Breast epithelium (tissue), 4 donors: ENCODE measurements around the gene MFSD2B. TPM values are rescaled to one million over a fixed set of nuclear protein-coding genes. Genes with fewer than 3 reads are reported as not detected.
"Not testable (repeated sequence)": the region's sequence is repeated elsewhere in the genome, so short reads cannot be mapped to it uniquely, and the experiment has no call there.

Experiments used
- DNase-seq, 2 donors: peaks; one replicate each; pipeline ENCODE4 v3.0.0-alpha.2; 2019; ENCODE audit warnings: low spot score in 2 of 2
- H3K27ac ChIP-seq, 2 donors: fragments of 200-600 bp; sonication (generic) in 1 of 2; one replicate each; pipeline ENCODE4 v1.5.1; 2016 to 2019; ENCODE audit warnings: mild to moderate bottlenecking in 1 of 2
- H3K27me3 ChIP-seq, 2 donors: fragments of 200-600 bp; sonication (generic) in 1 of 2; one replicate each; pipeline versions ENCODE4 v1.5.1 to v1.6.0; 2017 to 2019; ENCODE audit warnings: control low read depth in 1 of 2, mild to moderate bottlenecking in 1 of 2
- H3K36me3 ChIP-seq: fragments of 200-600 bp; one replicate; pipeline ENCODE4 v1.5.1; 2019
- H3K4me1 ChIP-seq, 2 donors: fragments of 200-600 bp; sonication (generic); one replicate each; pipeline ENCODE4 v1.5.1; 2016 to 2019; ENCODE audit warnings: control low read depth in 1 of 2
- H3K4me3 ChIP-seq, 3 donors: fragments of 200-600 bp; sonication (generic); 1 replicate in 2 of 3; 2 replicates in 1 of 3; pipeline ENCODE4 v1.5.1; 2016 to 2019; ENCODE audit warnings: mild to moderate bottlenecking in 3 of 3, moderate library complexity in 2 of 3
- H3K9me3 ChIP-seq, 2 donors: fragments of 200-600 bp; sonication (generic) in 1 of 2; one replicate each; pipeline ENCODE4 v1.5.1; 2016 to 2019; ENCODE audit warnings: control low read depth in 1 of 2
- CTCF ChIP-seq, 3 donors: fragments of 450-650 bp; IDR thresholded peaks; one replicate each; pipeline ENCODE4 v1.5.1; 2016 to 2017; ENCODE audit warnings: antibody characterized with exemption in 3 of 3, mild to moderate bottlenecking in 3 of 3, moderate library complexity in 3 of 3
- POLR2A ChIP-seq: fragments of 450-650 bp; IDR thresholded peaks from one replicate; pipeline ENCODE4 v1.6.1; 2016; ENCODE audit warnings: antibody characterized with exemption, mild to moderate bottlenecking, moderate library complexity
- POLR2AphosphoS5 ChIP-seq, 3 donors: sonication (generic); formaldehyde crosslinking; IDR thresholded peaks; one replicate each; pipeline ENCODE4 v1.6.1; 2017; ENCODE audit warnings: antibody characterized with exemption in 3 of 3
- intact Hi-C: fragments of 100-400 bp; cut with DNase I; formaldehyde crosslinking; loops from one replicate; pipeline ENCODE4 v1.15.1; 2023; ENCODE audit warnings: low total_unique reads
- total RNA-seq, 3 donors: library from RNA; depleted of rRNA; stranded (reverse); fragments of >200 nt; gene quantifications; one replicate each; pipeline ENCODE4 v1.1.0, GENCODE V29; 2016

The MFSD2B gene
- total RNA-seq, 3 donors from 2014 or later = not detected

- Histone ChIP-seq H3K36me3 (no peaks in the 10 kb centered on the region), H3K4me3 (peak overlapping the region; percentile 37 to 63 (median 40)), H3K4me1 (no peaks in the 10 kb centered on the region), H3K27ac (no peak overlapping the region), H3K27me3 (peaks cover 3 to 17% of the 10 kb centered on the region in 2 donors), H3K9me3 (no peaks in the 10 kb centered on the region)
- no peak for TF ChIP-seq POLR2AphosphoS5 (IDR thresholded peaks at IDR 0.05)
- TF ChIP-seq POLR2A = no peak
- TF ChIP-seq CTCF (IDR thresholded peaks at IDR 0.05) = no peak
- DNase-seq = no peak
- intact Hi-C loops = no loop called here
Measured at GRCh38 chr2:24010477-24011249, 778 bp downstream of the MFSD2B start.

GRCh38 chr2:24011250-24012104, 1.6 kb downstream of the MFSD2B start:
- no peak for DNase-seq
- Histone ChIP-seq H3K27me3 (peaks cover 3 to 17% of the 10 kb centered on the region in 2 donors), H3K36me3 (no peaks in the 10 kb centered on the region), H3K4me3 (no peak overlapping the region), H3K9me3 (no peaks in the 10 kb centered on the region), H3K4me1 (no peaks in the 10 kb centered on the region), H3K27ac (no peak overlapping the region)
- intact Hi-C loops = no loop called here
- TF ChIP-seq POLR2A = no peak

GRCh38 chr2:24012521-24013188, 2.8 kb downstream of the MFSD2B start:
- intact Hi-C loops = no loop called here
- no peaks in the 10 kb centered on the region for H3K9me3 ChIP-seq
- H3K4me1 ChIP-seq = no peaks in the 10 kb centered on the region
- H3K4me3 ChIP-seq = no peak overlapping the region
- H3K27ac ChIP-seq = no peak overlapping the region
- H3K27me3 ChIP-seq = peaks cover 3 to 17% of the 10 kb centered on the region in 2 donors
- no peak for DNase-seq
- no peaks in the 10 kb centered on the region for H3K36me3 ChIP-seq
- TF ChIP-seq POLR2A (no peak), CTCF (IDR thresholded peaks at IDR 0.05) (no peak), POLR2AphosphoS5 (IDR thresholded peaks at IDR 0.05) (no peak)

GRCh38 chr2:24014902-24015301, 5.0 kb downstream of the MFSD2B start:
- H3K9me3 ChIP-seq, DNase-seq, H3K27ac ChIP-seq, H3K27me3 ChIP-seq, H3K4me3 ChIP-seq, H3K4me1 ChIP-seq, intact Hi-C loops, H3K36me3 ChIP-seq: not testable (repeated sequence)

- no peaks in the 10 kb centered on the region for H3K9me3 ChIP-seq
- H3K27me3 ChIP-seq = no peaks in the 10 kb centered on the region
- H3K27ac ChIP-seq = peak overlapping the region in 1 of 2 donors; percentile 38
- no peaks in the 10 kb centered on the region for H3K36me3 ChIP-seq
- TF ChIP-seq POLR2AphosphoS5 (IDR thresholded peaks at IDR 0.05) (no peak), CTCF (IDR thresholded peaks at IDR 0.05) (no peak), POLR2A (no peak)
- DNase-seq = peak in 1 of 2 donors; percentile 34
- intact Hi-C loops = no loop called here
- H3K4me3 ChIP-seq = no peak overlapping the region
- no peaks in the 10 kb centered on the region for H3K4me1 ChIP-seq
Measured at GRCh38 chr2:24015562-24016375, 5.9 kb downstream of the MFSD2B start.
